Liver (tissue), 3 donors: ENCODE measurements around the gene SUGCT.

ENCODE experiments used
- ATF3 ChIP-seq: IDR thresholded peaks from 2 replicates; pipeline ENCODE4 v1.6.1; 2016; ENCODE audit warnings: antibody characterized with exemption
- CTCF ChIP-seq: fragments of 150-350 bp; IDR thresholded peaks from 2 replicates; pipeline ENCODE4 v1.5.1; 2017; ENCODE audit warnings: improper control_type of control experiment, low read depth, low read length; ENCODE audit not compliant: missing input control
- FOXA1 ChIP-seq: IDR thresholded peaks from 2 replicates; pipeline ENCODE4 v1.6.1; 2016; ENCODE audit warnings: antibody characterized with exemption
- GABPA ChIP-seq, 2 donors: IDR thresholded peaks in 1 of 2; conservative IDR thresholded peaks in 1 of 2; 2 replicates each; pipeline ENCODE4 v1.6.1; 2016; ENCODE audit warnings: antibody characterized with exemption in 2 of 2, mild to moderate bottlenecking in 1 of 2, moderate library complexity in 1 of 2
- HNF4G ChIP-seq: IDR thresholded peaks from 2 replicates; pipeline ENCODE4 v1.6.1; 2016; ENCODE audit warnings: antibody characterized with exemption
- JUND ChIP-seq, 2 donors: IDR thresholded peaks; 2 replicates each; pipeline ENCODE4 v1.6.1; 2016; ENCODE audit warnings: antibody characterized with exemption in 2 of 2
- MAX ChIP-seq: IDR thresholded peaks from 2 replicates; pipeline ENCODE4 v1.6.1; 2016; ENCODE audit warnings: antibody characterized with exemption
- NR2F2 ChIP-seq: IDR thresholded peaks from 2 replicates; pipeline ENCODE4 v1.6.1; 2016; ENCODE audit warnings: antibody characterized with exemption
- RAD21 ChIP-seq, 2 donors: IDR thresholded peaks; 2 replicates each; pipeline ENCODE4 v1.6.1; 2016; ENCODE audit warnings: antibody characterized with exemption in 2 of 2, mild to moderate bottlenecking in 2 of 2
- REST ChIP-seq: IDR thresholded peaks from 2 replicates; pipeline ENCODE4 v1.6.1; 2016; ENCODE audit warnings: antibody characterized with exemption, mild to moderate bottlenecking
- TAF1 ChIP-seq: conservative IDR thresholded peaks from 2 replicates; pipeline ENCODE4 v1.6.1; 2016; ENCODE audit warnings: antibody characterized with exemption, mild to moderate bottlenecking
- YY1 ChIP-seq: IDR thresholded peaks from 2 replicates; pipeline ENCODE4 v1.6.1; 2016; ENCODE audit warnings: antibody characterized with exemption, mild to moderate bottlenecking
- ZBTB33 ChIP-seq: IDR thresholded peaks from 2 replicates; pipeline ENCODE4 v1.6.1; 2016; ENCODE audit warnings: antibody characterized with exemption
- donor health status: healthy.
- donor health status: healthy.

- TF ChIP-seq CTCF (no peak), MAX (no peak), JUND (IDR thresholded peaks at IDR 0.05) (no peak), ZBTB33 (no peak), REST (no peak), RAD21 (IDR thresholded peaks at IDR 0.05) (no peak), TAF1 (no peak), FOXA1 (no peak), YY1 (no peak), HNF4G (no peak), NR2F2 (no peak), GABPA (IDR thresholded peaks at IDR 0.05 in 1 of 2, conservative IDR thresholded peaks at IDR 0.05 in 1 of 2) (no peak), ATF3 (no peak)
Observed at GRCh38 chr7:40722242-40722641, 587.4 kb downstream of the SUGCT start.
